ENCODE results near the gene ZNF532.

- TF ChIP-seq CTCF (IDR thresholded peaks at IDR 0.05) (no peak), POLR2A (IDR thresholded peaks at IDR 0.05) (no peak), EP300 (IDR thresholded peaks at IDR 0.05) (no peak)
Measured at GRCh38 chr18:59033974-59034373, 169.3 kb downstream of the ZNF532 start.
